Activated CD4-positive, alpha-beta T cell treated with anti-CD3 and anti-CD28 coated beads for 1 hour (primary cell): Measurements from ENCODE around the gene HAUS6.
A peak's percentile ranks its signal among the peaks of the same experiment; 100 is the strongest.
"Not testable (repeated sequence)": the region's sequence is repeated elsewhere in the genome, so short reads cannot be mapped to it uniquely, and the experiment has no call there.

ENCODE experiments used
- DNase-seq: peaks from one replicate; pipeline ENCODE4 v3.0.0-alpha.2; 2020

Gene HAUS6, protein sequence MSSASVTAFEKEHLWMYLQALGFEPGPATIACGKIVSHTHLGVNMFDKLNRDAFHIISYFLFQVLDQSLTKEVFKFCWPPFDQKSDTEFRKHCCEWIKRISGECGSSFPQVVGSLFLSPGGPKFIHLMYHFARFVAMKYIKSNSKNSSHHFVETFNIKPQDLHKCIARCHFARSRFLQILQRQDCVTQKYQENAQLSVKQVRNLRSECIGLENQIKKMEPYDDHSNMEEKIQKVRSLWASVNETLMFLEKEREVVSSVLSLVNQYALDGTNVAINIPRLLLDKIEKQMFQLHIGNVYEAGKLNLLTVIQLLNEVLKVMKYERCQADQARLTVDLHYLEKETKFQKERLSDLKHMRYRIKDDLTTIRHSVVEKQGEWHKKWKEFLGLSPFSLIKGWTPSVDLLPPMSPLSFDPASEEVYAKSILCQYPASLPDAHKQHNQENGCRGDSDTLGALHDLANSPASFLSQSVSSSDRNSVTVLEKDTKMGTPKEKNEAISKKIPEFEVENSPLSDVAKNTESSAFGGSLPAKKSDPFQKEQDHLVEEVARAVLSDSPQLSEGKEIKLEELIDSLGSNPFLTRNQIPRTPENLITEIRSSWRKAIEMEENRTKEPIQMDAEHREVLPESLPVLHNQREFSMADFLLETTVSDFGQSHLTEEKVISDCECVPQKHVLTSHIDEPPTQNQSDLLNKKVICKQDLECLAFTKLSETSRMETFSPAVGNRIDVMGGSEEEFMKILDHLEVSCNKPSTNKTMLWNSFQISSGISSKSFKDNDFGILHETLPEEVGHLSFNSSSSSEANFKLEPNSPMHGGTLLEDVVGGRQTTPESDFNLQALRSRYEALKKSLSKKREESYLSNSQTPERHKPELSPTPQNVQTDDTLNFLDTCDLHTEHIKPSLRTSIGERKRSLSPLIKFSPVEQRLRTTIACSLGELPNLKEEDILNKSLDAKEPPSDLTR

DNA sequence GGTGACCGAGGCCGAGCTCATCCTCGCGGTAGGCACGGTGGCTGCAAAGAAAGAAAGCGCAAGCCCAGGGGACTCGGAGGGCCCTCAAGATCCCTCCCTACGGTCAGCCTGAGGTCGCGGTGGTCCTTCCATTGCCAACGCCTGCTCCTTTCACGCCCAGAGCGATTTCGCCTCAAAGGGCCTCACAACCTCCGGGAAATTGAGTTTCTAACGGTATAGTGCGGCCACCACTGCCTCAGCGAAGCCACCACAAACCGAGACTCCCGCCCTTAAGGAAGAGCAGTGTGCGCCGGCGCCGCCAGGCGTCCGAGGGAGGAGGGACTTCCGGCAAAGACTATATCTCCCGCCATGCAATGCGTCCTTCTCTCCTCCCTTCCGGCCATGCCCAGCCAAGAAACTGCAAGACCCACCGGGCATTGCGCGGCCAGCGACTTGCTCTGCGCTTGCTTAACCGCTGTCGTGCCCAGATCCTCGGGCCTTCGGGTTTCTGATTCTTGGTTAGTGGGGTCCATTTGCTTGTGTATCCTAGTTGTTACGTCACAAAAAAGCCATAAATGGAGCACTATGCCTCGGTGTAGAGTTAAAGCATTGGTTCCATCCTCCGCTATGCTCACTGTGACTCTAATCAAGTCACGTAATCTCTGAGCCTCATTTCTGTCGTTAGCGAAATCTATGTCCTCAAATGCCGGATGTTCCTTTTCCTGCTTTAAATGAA is at the start of gene HAUS6:
HAUS6 (minus strand) TSS at position 274 of the 715 bp plus-strand sequence; CDS start at position 21, 253 bp downstream.
- DNase-seq, result peak; percentile 75

DNA sequence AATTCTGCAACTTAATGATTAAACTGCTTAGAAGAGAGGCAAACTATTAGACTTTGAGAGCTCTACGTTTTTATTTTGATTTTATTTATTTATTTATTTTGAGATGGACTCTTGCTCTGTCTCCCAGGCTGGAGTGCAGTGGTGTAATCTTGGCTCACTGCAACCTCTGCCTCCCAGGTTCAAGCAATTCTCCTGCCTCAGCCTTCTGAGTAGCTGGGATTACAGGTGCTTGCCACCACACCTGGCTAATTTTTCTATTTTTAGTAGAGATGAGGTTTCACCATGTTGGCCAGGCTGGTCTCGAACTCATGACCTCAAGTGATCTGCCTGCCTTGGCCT is 49.4 kb upstream of the HAUS6 start:
- DNase-seq, result not testable (repeated sequence)

DNA sequence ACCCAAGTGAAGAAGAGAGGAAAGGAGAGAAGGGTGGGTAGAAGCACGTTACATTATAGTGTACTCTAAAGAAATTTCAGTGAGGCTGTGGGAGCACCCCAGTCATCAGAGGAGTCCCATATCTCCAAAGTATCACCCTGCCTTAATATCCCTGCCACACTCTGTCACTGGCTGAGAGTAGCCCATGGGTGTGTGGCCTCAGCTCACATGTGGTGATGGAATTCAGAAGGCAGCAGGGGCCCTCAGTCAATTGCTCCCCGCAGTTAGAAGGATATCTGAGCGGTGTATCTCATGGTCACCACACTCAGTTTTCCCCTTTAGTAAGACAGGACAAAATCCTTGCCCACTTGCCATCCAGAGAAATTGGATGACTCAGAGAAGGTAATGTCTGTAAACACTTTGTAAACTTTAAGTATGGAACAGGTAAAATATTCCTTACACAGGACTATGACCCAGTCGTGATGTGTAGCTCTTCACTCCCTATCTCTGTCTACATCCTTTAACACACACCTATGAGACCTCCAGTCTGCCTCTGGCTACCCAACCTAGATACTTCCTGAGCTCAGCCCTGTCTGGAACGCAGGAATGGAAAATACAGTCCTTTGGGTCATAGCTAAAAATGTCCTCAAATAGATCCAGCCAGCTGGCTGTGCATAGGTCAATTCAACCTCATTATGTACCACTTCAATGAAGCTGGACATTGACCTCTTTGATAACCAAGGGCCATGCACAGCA is 48.9 kb upstream of the HAUS6 start:
- DNase-seq, result no peak

DNA sequence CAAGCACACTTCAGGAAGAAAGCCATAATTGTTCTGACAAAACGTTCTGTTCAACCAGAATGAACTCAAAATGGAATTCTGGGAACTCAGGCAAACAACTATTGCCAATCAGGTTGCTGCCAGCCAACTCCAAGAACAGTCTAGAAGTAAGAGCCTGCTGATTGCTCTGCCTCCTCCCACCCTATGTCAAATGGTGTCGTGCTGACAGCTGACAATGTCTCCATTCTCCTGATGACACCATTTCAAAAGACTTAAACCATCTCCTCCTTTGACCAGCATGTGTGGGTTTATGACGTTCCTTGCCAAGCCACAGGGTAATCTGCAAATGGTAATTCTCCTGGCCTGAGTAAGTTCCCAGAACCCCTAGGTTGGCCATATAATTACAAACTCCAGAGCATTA is 46.5 kb upstream of the HAUS6 start:
- no peak for DNase-seq

DNA sequence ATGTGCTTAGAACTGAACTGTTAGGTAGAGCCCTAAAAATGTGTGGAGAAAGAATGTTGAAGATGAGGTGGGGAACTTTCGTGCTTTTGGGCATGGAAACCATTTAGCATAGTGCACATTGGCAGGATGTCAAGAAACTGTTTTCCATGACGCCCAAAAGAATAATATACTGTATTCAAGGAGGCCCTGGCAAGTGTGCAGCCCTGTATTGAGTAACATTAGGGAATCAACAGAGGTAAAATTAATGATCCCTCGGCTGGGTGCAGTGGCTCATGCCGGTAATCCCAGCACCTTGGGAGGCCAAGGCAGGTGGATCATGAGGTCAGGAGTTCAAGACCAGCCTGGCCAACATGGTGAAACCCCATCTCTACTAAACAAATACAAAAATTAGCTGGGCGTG is 45.5 kb upstream of the HAUS6 start:
- no peak for DNase-seq

DNA sequence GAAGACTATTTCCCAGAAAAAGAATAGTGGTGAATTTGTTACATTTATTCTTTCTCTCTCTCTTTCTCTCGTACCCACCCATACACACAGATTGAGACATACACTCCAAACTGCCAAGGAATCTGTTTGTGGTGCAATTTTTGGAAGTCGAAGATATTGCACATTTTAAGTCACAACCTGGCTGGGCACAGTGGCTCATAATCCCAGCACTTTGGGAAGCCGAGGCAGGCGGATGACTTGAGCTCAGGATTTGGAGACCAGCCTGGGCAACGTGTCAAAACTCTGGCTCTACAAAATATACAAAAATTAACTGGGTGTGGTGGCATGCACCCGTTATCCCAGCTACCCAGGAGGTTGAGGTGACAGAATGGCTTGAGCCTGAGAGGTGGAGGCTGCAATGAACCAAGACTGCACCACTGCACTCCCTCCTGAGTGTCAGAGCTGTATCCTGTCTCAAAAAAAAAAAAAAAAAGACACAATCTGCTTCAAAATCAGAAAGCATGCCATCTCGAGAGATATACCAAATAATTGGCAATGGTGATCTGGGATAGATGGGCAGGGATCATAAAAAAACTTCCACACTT is 43.8 kb upstream of the HAUS6 start:
- no peak for DNase-seq

DNA sequence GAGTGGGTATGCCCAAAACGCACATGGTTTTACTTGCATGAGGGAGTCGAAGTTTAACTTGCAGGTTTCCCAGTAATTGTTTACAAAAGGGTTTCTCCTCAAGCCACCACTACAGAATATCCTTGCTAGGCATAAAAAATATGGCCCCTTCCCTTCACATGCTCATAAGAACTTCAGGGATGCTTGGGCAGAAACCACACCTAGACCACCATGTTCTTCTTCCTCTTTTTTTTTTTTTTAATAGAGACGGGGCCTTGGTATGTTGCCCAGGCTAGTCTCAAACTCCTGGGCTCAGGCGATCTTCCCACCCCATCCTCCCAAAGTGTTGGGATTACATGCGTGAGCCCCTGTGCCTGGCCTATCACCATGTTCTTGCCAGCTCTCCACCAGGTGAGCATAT is 43.2 kb upstream of the HAUS6 start:
- DNase-seq, result no peak

DNA sequence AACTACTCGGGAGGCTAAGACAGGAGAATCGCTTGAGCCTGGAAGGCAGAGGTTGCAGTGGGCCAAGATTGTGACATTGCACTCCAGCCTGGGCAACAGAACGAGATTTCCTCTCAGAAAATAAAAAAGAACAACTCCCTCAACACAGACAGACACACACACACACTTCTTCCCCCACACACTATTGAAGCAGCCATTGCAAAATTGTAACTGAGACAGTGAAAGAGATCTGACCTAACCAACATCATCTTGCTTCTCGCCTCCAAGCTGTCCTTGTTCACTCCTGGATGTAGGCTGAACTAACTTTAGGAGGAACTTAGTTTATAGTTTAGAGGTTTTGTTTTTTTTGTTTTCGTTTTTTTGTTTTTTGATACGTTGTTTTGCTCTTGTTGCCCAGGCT is 37.6 kb upstream of the HAUS6 start:
- no peak for DNase-seq

DNA sequence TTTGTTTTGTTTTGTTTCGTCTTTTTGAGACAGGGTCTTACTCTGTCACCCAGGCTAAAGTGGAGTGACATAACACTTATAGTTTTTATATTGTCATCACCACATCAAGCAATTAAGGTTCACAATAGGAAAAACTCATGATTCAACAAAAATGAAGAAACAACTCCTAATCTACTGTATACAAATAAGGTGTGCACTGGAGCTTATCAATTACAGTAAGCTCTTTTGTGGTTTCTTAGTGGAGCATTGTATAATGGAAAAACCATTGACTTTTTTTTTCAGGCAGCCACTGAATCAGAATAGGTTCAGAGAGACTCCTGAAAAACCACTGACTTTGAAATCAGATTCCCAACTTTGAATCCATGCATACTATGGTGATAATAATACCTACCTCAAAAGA is 35.4 kb upstream of the HAUS6 start:
- no peak for DNase-seq

DNA sequence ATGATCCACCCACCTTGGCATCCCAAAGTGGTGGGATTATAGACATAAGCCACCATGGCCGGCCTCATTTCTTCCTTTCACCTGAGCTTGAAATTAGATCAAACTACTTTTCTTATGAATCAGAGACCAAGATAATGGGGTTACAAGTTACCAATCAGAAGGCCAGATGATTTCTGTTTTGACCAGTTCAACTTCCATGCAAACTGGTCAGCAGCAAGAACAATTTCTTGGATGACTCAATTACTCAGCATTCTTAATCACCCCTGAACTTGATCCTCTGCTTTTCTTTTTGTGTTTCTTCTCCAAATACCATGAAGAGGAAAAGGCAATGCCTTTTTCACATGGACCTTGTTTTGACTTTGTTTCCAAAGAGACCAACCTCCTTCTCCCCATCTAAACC is 34.6 kb upstream of the HAUS6 start:
- DNase-seq, result no peak

DNA sequence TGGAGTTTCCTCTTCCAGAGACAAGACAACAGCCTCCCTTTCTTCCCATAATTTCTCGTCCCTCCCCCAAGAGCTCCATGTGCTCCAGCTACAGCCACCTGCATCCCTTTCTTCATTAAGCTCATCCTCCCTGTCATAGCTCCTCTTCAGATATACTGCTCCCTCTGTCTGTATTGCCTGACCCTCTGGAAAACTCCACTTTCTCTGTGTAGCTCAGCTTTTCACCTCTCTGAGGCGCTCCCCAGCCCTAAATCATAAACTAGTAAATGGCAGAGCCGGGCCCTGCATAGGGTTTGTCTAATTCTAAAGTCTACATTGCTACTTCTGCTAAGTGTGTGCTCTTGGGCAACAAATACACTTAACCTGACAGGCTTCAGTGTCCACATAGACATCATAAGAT is 33.4 kb upstream of the HAUS6 start:
- no peak for DNase-seq

DNA sequence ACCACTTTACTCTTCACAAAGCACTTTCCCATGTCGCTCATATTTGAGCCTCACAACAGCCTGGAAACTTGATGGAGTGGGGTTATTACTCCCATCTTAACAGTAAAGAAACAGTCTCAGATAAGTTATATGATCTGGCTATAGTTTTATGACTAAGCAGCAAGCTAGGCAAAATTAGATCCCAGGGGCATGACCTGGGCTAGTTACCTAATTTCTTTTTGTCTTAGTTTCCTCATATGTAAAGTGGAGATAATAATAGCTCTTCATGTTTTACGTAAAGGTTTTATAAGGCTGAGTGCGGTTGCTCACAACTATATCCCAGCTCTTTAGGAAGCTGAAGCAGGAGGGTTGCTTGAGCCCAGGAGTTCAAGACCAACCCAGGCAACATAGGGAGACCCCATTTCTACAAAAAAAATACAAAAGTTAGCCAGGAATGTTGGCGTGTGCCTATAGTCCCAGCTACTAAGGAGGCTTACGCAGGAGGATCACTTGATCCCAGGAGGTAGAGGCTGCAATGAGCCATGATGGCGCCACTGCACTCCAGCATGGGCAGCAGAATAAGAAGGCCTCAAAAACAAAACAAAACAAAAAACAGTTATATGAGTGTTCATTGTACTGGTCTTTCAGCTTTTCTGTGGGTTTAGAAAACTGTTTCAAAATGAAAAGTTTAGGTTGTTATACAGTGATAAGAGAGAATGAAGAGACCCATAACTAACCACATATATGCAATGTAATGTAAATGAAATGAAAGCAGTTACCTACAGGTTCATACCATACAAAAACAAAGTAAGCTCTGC is 31.0 kb upstream of the HAUS6 start:
- DNase-seq, result no peak

DNA sequence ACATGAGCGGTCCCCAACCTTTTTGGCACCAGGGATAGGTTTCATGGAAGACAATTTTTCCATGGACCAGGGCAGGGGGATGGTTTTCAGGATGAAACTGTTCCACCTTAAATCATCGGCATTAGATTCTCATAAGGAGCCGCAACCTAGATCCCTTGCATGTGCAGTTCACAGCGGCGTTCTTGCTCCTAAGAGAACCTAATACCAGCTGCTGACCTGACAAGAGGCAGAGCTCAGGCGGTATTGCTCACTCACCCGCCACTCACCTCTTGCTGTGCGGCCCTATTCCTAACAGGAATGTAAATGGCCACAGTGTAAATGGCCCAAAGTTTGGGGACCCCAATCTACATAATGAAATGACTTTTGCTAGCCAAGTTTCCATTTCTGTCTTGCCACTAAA is 27.7 kb upstream of the HAUS6 start:
- DNase-seq, result no peak

DNA sequence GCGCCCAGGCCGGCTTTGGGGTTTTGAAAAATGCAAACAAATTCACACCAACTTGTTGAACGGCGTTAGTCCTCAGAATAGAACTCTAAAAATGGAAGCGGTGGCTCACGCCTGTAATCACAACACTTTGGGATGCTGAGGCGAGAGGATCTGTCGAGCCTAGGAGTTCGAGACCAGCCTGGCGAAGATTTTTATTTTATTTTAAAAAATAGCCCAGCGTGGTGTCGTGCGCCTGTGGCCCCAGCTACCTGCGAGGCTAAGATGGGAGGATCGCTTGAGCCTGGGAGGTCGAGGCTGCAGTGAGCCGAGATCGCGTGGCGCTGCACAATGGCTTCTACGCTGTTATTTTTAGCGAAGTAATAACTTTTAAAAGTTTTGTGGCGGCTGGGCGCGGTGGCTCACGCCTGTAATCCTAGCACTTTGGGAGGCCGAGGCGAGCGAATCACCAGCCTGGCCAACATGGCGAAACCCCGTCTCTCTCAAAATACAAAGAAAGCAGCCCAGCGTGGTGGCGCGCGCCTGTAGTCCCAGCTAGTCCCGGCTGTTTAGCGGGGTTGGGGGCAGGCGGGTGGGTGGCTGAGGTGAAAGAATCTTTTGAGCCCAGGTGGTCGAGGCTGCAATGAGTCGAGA is 25.3 kb upstream of the HAUS6 start:
- no peak for DNase-seq

DNA sequence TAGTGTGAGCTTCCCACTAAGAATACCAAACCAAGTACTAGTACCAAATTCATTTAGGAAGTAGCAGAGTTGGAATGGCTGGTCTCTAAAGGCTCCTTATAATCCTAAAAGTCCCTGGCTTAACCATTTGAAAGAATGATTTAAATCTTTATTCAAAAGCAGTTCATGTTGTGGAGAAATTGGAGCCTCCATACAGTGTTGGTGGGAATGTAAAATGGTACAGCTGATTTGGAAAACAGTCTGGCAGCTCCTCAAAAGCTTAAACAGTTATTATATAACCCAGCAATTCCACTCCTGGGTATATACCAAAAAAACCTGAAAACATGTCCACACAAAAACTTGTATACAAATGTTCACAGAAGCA is 21.7 kb upstream of the HAUS6 start:
- no peak for DNase-seq

DNA sequence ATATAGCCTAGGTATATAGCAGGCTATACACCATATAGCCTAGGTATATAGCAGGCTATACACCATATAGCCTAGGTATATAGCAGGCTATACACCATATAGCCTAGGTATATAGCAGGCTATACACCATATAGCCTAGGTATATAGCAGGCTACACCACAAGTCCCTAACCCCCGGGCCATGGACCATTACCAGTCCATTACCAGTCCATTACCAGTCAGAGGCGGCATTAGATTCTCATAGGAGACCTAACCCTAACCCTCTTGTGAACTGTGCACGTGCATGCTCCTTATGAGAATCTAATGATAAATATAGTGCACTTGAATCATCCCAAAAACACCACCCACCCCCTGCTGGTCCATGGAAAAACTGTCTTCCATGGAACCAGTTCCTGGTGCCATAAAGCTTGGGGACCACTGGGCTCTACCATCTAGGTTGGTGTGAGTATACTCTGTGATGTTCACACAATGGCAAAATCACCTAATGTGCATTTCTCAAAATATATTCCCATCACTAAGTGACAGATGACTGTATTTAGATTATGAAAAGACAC is 19.9 kb upstream of the HAUS6 start:
- DNase-seq, result no peak

DNA sequence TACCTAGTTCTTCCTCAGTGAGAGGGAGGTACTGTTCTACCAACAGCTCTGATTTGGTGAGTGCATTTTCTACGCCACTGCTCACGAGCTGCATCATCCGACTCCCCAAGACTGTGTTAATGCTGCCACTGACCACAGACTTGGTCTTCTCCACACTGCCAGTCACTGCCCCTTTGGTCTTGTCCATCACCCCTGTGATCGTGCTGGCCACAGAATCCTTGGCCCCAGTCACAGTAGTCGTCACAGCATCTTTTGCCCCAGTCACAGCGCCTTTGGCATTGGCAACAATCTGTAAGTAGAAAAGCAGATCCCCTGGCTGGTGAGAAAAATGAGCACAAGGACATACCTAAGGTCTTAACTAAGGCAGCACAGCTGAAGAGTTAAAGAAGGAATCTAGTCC is 18.2 kb upstream of the HAUS6 start:
- no peak for DNase-seq

DNA sequence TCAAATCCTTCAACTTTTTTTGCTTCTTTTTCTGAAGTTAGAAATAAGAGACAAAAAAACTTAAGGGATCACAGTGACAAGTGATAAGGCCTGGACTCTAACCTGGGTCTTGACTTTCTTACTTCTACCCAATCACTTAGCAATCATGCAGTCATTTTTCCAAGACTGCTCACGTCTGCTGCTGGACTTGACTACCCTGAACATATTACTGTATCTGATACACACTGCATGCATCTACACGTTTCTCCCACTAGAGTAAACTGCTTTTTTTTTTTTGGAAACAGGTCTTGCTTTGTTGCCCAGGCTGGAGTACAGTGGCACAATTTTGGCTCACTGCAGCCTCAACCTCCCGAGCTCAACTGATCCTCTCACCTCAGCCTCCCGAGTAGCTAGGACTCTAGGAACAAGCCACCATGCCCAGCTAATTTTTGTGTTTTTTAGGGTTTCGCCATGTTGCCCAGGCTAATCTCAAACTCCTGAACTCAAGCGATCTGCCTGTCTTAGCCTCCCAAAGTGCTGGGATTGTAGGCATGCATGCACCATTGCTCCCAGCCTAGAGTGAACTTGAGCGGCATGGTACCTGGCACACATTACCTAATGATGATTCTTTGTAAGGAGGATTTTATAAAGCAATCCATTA is 17.2 kb upstream of the HAUS6 start:
- DNase-seq, result no peak

DNA sequence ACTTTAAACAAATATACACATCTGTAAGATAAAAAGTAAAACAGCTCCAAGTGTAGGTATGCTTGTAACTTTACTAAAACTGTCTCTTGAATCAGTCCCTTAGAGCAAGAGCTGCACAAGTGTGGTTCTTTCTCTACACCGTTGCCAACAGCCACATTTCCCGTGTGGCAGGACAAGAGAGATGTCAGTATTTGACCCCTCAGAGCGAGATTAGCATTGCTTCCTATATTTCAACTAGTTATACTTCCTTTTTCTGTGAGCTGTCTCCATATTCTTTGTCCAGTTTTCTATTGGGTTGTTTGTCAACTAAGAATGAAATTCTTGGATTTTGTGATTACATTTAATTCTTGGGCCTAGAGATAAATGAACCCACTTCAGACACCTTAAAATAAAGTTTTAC is 16.5 kb upstream of the HAUS6 start:
- no peak for DNase-seq

DNA sequence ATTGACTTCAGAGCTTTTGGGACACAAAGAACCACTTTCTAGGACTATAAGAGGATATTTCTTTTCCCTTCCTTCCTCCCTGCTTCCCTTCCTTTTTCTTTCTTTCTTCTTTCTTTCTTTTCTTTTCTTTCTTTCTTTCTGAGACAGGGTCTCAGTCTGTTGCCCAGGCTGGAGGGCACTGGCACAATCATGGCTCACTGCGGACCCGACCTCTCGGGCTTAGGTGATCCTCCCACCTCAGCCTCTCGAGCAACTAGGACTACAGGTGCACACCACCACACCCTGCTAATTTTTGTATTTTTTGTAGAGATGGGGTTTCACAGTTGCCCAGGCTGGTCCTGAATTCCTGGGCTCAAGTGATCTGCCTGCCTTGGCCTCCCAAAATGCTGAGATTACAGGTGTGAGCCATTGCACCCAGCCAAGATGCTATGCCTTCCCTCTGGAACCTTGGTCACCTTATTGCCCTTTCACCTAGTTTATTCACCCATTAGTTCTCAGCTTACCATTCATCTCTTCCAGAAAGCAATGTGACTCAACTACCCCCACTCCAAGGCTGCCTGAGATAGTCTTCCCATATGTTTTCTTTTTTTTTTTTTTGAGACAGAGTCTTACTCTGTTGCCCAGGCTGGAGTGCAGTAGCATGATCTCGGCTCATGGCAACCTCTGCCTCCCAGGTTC is 14.5 kb upstream of the HAUS6 start:
- DNase-seq, result no peak
